Esophagus muscularis mucosa (tissue), 4 donors: Measurements from ENCODE around the gene TAX1BP3. TPM values are rescaled to one million over a fixed set of nuclear protein-coding genes. Genes with fewer than 3 reads are reported as not detected.
"Not testable (repeated sequence)": the region's sequence is repeated elsewhere in the genome, so short reads cannot be mapped to it uniquely, and the experiment has no call there.

ENCODE experiments used
- DNase-seq: peaks from one replicate; pipeline ENCODE4 v3.0.0-alpha.2; 2017; ENCODE audit errors: extremely low spot score
- H3K27ac ChIP-seq, 4 donors: fragments of 200-600 bp; sonication (generic); replicated peaks in 1 of 4; 1 replicate in 3 of 4; 2 replicates in 1 of 4; pipeline ENCODE4 v1.5.1; 2016 to 2019; ENCODE audit warnings: mild to moderate bottlenecking in 1 of 4
- H3K27me3 ChIP-seq, 4 donors: fragments of 200-600 bp; sonication (generic); one replicate each; pipeline versions ENCODE4 v1.5.1 to v1.6.0; 2016 to 2019
- H3K36me3 ChIP-seq, 4 donors: fragments of 200-600 bp; sonication (generic); one replicate each; pipeline ENCODE4 v1.5.1; 2016 to 2019
- H3K4me1 ChIP-seq, 4 donors: fragments of 200-600 bp; sonication (generic); one replicate each; pipeline ENCODE4 v1.5.1; 2016 to 2019
- H3K4me3 ChIP-seq, 4 donors: fragments of 200-600 bp; sonication (generic); 1 replicate in 2 of 4; 2 replicates in 2 of 4; pipeline ENCODE4 v1.5.1; 2016 to 2019; ENCODE audit warnings: mild to moderate bottlenecking in 4 of 4, moderate library complexity in 1 of 4
- H3K9me3 ChIP-seq, 4 donors: fragments of 200-600 bp; sonication (generic); 1 replicate in 3 of 4; 2 replicates in 1 of 4; pipeline ENCODE4 v1.5.1; 2016 to 2019
- CTCF ChIP-seq, 3 experiments: fragments of 200-600 bp in 2 of 3; fragments of 450-650 bp in 1 of 3; sonication (generic) in 2 of 3; IDR thresholded peaks; one replicate each; pipeline ENCODE4 v1.5.1; 2017 to 2019; ENCODE audit warnings: antibody characterized with exemption in 3 of 3, mild to moderate bottlenecking in 2 of 3, moderate library complexity in 1 of 3
- EP300 ChIP-seq: sonication (generic); formaldehyde crosslinking; IDR thresholded peaks from one replicate; pipeline ENCODE4 v1.6.1; 2017; ENCODE audit warnings: antibody characterized with exemption
- POLR2A ChIP-seq: fragments of 450-650 bp; IDR thresholded peaks from one replicate; pipeline ENCODE4 v1.6.1; 2017; ENCODE audit warnings: antibody characterized with exemption, moderate library complexity, mild to moderate bottlenecking, low read depth
- POLR2AphosphoS5 ChIP-seq, 2 donors: sonication (generic); formaldehyde crosslinking; IDR thresholded peaks; one replicate each; pipeline ENCODE4 v1.6.1; 2017; ENCODE audit warnings: antibody characterized with exemption in 2 of 2
- WGBS: methylation state at CpG from one replicate; pipeline ENCODE4 v1.1.5; 2018; 5-methylcytosine and 5-hydroxymethylcytosine counted together
- intact Hi-C: fragments of 100-400 bp; cut with DNase I; formaldehyde crosslinking; loops from one replicate; pipeline ENCODE4 v1.15.1; 2023
- total RNA-seq, 4 donors: library from RNA; depleted of rRNA; stranded (reverse); fragments of >200 nt; gene quantifications; one replicate each; pipeline versions ENCODE4 v1.1.0 to v1.2.1, GENCODE V29; 2016

Gene TAX1BP3
- 100 to 1,000 TPM in 3 of 4 donors, 10 to 100 TPM in 1; 98.0 to 175 (median 115) TPM for total RNA-seq

- WGBS = 0% methylated on average over 38 of the region's 89 CpGs
- DNase-seq = peak; percentile 99
- TF ChIP-seq CTCF (IDR thresholded peaks at IDR 0.05) (peak in 1 of 3 experiments; percentile 2), EP300 (no peak), POLR2A (peak; percentile 87), POLR2AphosphoS5 (IDR thresholded peaks at IDR 0.05) (peak; percentile 95 to 99)
Measured at GRCh38 chr17:3668279-3669084, at the start of gene TAX1BP3, which contains the start of gene EMC6. Gene TAX1BP3, minus strand, starts transcription at chr17:3668578. Its CDS starts 52 bp downstream, at chr17:3668526. Gene EMC6, plus strand, starts transcription at chr17:3668812. Its CDS starts 335 bp downstream, at chr17:3669147.

GRCh38 chr17:3715296-3715695, 46.9 kb upstream of the TAX1BP3 start:
- TF ChIP-seq POLR2A (no peak), EP300 (no peak), POLR2AphosphoS5 (IDR thresholded peaks at IDR 0.05) (no peak), CTCF (IDR thresholded peaks at IDR 0.05) (no peak)
- no peak overlapping the region for H3K4me3 ChIP-seq
- WGBS = 90% methylated on average over 8 of the region's 8 CpGs
- no peak for DNase-seq
- peaks cover 35 to 88% (median 71%) of the 10 kb centered on the region in 4 donors for H3K36me3 ChIP-seq
- H3K9me3 ChIP-seq = no peaks in the 10 kb centered on the region
- no peaks in the 10 kb centered on the region for H3K27me3 ChIP-seq
- H3K4me1 ChIP-seq = peaks cover 7 to 16% (median 13%) of the 10 kb centered on the region in 4 donors
- no peak overlapping the region for H3K27ac ChIP-seq
- intact Hi-C loops = no loop called here

More at GRCh38 chr17:3668279-3669084, at the start of gene TAX1BP3, which contains the start of gene EMC6:
- H3K4me1 ChIP-seq = peaks cover 34 to 48% (median 42%) of the 10 kb centered on the region in 4 donors
- intact Hi-C loops = loop anchor here (2.0 kb wide), 1 partner anchor 32 kb away; the partner anchor contains the start of genes CTNS and SHPK
- H3K27ac ChIP-seq = peak within 1 kb of the TSS; percentile 95 to 99 (median 98)
- H3K4me3 ChIP-seq = peak within 1 kb of the TSS; percentile 92 to 99 (median 96)
- H3K9me3 ChIP-seq = no peaks in the 10 kb centered on the region
- peaks cover 10 to 34% (median 18%) of the 10 kb centered on the region in 4 donors for H3K36me3 ChIP-seq
- H3K27me3 ChIP-seq = no peaks in the 10 kb centered on the region

- Histone ChIP-seq H3K4me3 (no peak overlapping the region), H3K27me3 (no peaks in the 10 kb centered on the region), H3K27ac (no peak overlapping the region), H3K9me3 (no peaks in the 10 kb centered on the region), H3K36me3 (peaks cover 35 to 66% (median 57%) of the 10 kb centered on the region in 4 donors), H3K4me1 (peaks cover 0 to 8% (median 0%) of the 10 kb centered on the region in 4 donors)
- intact Hi-C loops = no loop called here
- TF ChIP-seq POLR2AphosphoS5 (IDR thresholded peaks at IDR 0.05) (no peak), CTCF (IDR thresholded peaks at IDR 0.05) (no peak), EP300 (no peak), POLR2A (no peak)
- DNase-seq = no peak
- 70% methylated on average over 12 of the region's 13 CpGs for WGBS
Measured at GRCh38 chr17:3712811-3713463, 44.6 kb upstream of the TAX1BP3 start.

- H3K27ac ChIP-seq = no peak overlapping the region
- intact Hi-C loops = no loop called here
- peaks cover 0 to 10% (median 0%) of the 10 kb centered on the region in 4 donors for H3K4me1 ChIP-seq
- H3K27me3 ChIP-seq = no peaks in the 10 kb centered on the region
- WGBS = 61% methylated on average over 5 of the region's 5 CpGs
- no peaks in the 10 kb centered on the region for H3K9me3 ChIP-seq
- H3K4me3 ChIP-seq = no peak overlapping the region
- DNase-seq = no peak
- peaks cover 18 to 46% (median 37%) of the 10 kb centered on the region in 4 donors for H3K36me3 ChIP-seq
- peak in 1 of 2 donors; percentile 21 for TF ChIP-seq POLR2AphosphoS5 (IDR thresholded peaks at IDR 0.05)
- no peak for TF ChIP-seq POLR2A
Measured at GRCh38 chr17:3710951-3711383, 42.6 kb upstream of the TAX1BP3 start.

GRCh38 chr17:3708366-3708765, 40.0 kb upstream of the TAX1BP3 start:
- TF ChIP-seq POLR2AphosphoS5 (IDR thresholded peaks at IDR 0.05) = no peak
- no peak for TF ChIP-seq CTCF (IDR thresholded peaks at IDR 0.05)
- DNase-seq = no peak
- H3K27ac ChIP-seq = no peak overlapping the region
- H3K4me1 ChIP-seq = peaks cover 0 to 10% (median 0%) of the 10 kb centered on the region in 4 donors
- H3K4me3 ChIP-seq = no peak overlapping the region
- no peaks in the 10 kb centered on the region for H3K9me3 ChIP-seq
- intact Hi-C loops = no loop called here
- no peaks in the 10 kb centered on the region for H3K27me3 ChIP-seq
- 73% methylated on average over 3 of the region's 3 CpGs for WGBS
- peaks cover 3 to 20% (median 15%) of the 10 kb centered on the region in 4 donors for H3K36me3 ChIP-seq

GRCh38 chr17:3705718-3705984, 37.3 kb upstream of the TAX1BP3 start:
- H3K4me3 ChIP-seq, H3K9me3 ChIP-seq, intact Hi-C loops, H3K27me3 ChIP-seq, DNase-seq, H3K4me1 ChIP-seq, H3K36me3 ChIP-seq, H3K27ac ChIP-seq: not testable (repeated sequence)
- 95% methylated on average over 1 of the region's 1 CpG for WGBS
